OCI-LY3 (cell line): ENCODE results near the gene POLR2H.

Experiments
- H2AFZ ChIP-seq: fragments of 200-600, 300-600 bp; shearing (Covaris generic); 2 replicates; pipeline ENCODE4 v1.6.0; 2014; ENCODE audit warnings: antibody characterized with exemption, low read depth, low read length
- H3K27ac ChIP-seq: fragments of 200-600, 300-600 bp; sonication (generic); 2 replicates; pipeline ENCODE4 v1.5.1; 2014; ENCODE audit warnings: mild to moderate bottlenecking, low read length, moderate library complexity, mixed read lengths
- H3K27me3 ChIP-seq: fragments of 200-600, 300-600 bp; sonication (generic); 2 replicates; pipeline ENCODE4 v1.6.1; 2014; ENCODE audit warnings: low read depth, low read length, mixed read lengths
- H3K36me3 ChIP-seq: fragments of 200-600, 300-600 bp; sonication (generic); replicated peaks from 2 replicates; pipeline ENCODE3; 2014; ENCODE audit warnings: low read depth, low read length, mixed read lengths
- H3K4me1 ChIP-seq: fragments of 300-600, 200-600 bp; sonication (generic); 2 replicates; pipeline ENCODE4 v1.6.1; 2014; ENCODE audit warnings: low read length, mixed read lengths
- H3K4me2 ChIP-seq: fragments of 200-600, 300-600 bp; sonication (generic); 2 replicates; pipeline ENCODE4 v1.6.1; 2014; ENCODE audit warnings: low read length, mixed read lengths
- H3K4me3 ChIP-seq: fragments of 300-600, 200-600 bp; sonication (generic); 2 replicates; pipeline ENCODE4 v1.5.1; 2014; ENCODE audit warnings: antibody characterized with exemption, mild to moderate bottlenecking, low read length, moderate library complexity
- H3K79me2 ChIP-seq: fragments of 300-600, 200-600 bp; shearing (Covaris generic); 2 replicates; pipeline ENCODE4 v1.6.1; 2014; ENCODE audit warnings: mild to moderate bottlenecking, low read length, mixed read lengths
- H3K9ac ChIP-seq: fragments of 300-600, 200-600 bp; shearing (Covaris generic); 2 replicates; pipeline ENCODE4 v1.6.0; 2014; ENCODE audit warnings: mild to moderate bottlenecking, low read length, moderate library complexity
- H3K9me3 ChIP-seq: fragments of 200-600, 300-600 bp; shearing (Covaris generic); 2 replicates; pipeline ENCODE4 v1.6.1; 2014; ENCODE audit warnings: low read length, mixed read lengths; ENCODE audit not compliant: insufficient read depth
- H4K20me1 ChIP-seq: fragments of 200-600, 300-600 bp; sonication (generic); 2 replicates; pipeline ENCODE4 v1.6.1; 2016; ENCODE audit warnings: low read length, mixed read lengths; ENCODE audit not compliant: insufficient read depth
- EZH2phosphoT487 ChIP-seq: fragments of 200-600 bp; shearing (Covaris generic); IDR thresholded peaks from 2 replicates; pipeline ENCODE4 v1.6.1; 2018; ENCODE audit warnings: antibody characterized with exemption, mixed run types, low read depth
- TF ChIP-seq, protein P1 (sequence below): fragments of 200-600, 300-600 bp; sonication (generic); IDR thresholded peaks from 2 replicates; pipeline ENCODE4 v1.5.1; 2014; ENCODE audit warnings: antibody characterized with exemption, low read length, low read depth

The POLR2H gene

DNA sequence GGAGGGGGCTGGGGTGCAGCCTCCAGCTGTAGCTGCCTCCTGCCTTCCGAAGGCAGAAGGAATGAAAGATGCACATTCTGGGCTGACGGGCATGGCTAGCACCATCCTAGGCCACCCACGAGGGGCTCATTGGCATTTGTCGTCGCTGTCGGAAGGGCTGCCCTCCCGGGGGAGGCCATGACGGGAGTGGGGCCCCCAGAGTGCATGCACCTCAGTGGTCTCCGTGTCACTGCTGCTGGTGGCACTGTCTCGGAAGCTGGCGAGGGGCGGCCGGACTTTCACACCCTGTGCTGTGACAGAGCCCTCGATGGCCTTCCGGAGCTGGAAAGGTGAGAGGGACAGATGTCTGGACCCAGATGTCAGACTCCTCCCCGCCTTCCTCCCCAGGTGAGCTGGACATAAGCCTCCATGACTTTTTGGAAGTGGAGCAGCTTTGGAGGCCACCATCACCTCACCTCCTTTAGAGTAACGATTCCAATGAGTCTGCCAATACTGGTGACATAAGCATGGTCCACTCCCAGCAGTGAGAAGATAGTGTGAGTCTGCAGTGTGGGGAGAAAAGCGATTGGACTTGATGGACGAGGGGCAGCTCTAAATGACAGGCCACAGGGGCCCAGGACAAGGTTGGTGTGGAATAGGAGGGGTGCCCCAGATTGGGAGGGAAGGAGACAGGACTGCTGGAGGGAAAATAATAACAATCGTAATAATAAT lies 14.9 kb upstream of the POLR2H start:
- no peak overlapping the region for H3K9ac ChIP-seq
- H3K9me3 ChIP-seq: no peaks in the 10 kb centered on the region
- H3K27me3 ChIP-seq: no peaks in the 10 kb centered on the region
- H4K20me1 ChIP-seq: no peaks in the 10 kb centered on the region
- H3K4me3 ChIP-seq: no peak overlapping the region
- H3K79me2 ChIP-seq: no peaks in the 10 kb centered on the region
- TF ChIP-seq, protein P1, sequence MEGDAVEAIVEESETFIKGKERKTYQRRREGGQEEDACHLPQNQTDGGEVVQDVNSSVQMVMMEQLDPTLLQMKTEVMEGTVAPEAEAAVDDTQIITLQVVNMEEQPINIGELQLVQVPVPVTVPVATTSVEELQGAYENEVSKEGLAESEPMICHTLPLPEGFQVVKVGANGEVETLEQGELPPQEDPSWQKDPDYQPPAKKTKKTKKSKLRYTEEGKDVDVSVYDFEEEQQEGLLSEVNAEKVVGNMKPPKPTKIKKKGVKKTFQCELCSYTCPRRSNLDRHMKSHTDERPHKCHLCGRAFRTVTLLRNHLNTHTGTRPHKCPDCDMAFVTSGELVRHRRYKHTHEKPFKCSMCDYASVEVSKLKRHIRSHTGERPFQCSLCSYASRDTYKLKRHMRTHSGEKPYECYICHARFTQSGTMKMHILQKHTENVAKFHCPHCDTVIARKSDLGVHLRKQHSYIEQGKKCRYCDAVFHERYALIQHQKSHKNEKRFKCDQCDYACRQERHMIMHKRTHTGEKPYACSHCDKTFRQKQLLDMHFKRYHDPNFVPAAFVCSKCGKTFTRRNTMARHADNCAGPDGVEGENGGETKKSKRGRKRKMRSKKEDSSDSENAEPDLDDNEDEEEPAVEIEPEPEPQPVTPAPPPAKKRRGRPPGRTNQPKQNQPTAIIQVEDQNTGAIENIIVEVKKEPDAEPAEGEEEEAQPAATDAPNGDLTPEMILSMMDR: no peak
- TF ChIP-seq EZH2phosphoT487: no peak
- no peaks in the 10 kb centered on the region for H3K4me1 ChIP-seq
- H2AFZ ChIP-seq: no peak overlapping the region
- no peaks in the 10 kb centered on the region for H3K36me3 ChIP-seq
- no peak overlapping the region for H3K27ac ChIP-seq
- no peak overlapping the region for H3K4me2 ChIP-seq

DNA sequence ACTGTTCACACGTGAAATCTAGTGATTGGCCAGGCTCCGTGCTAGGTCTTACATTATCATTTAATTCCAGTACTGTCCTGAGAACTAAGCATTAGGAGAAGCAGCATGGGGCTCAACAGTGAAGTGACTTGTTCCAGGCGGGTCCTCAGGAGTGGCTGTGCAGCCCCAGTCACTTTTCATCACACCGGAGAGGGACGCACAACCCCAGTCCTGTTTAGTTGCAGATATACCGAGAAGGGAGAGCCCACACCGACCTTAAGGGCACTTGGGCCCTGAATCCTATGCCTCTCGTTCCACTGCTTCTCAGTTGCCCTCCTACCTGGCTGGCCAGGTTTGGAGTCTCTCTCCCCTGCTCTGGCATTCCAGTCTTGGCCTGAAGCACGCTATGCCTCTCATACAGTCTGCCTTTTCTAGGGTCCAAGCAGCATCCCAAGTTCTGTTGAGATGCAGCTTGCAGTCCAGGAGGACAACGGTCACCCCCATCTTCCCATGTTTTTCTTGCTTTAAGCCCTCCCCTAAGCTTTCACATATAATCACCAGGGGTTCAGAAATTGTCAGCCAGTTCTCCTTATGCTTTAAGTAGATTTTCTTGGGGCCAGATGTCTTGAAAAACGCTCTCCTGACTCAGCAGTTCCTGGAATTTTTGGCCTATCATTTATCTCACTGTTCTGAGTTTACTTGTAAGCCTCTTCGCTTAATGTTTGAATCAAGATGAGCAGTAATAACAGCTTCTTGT lies 14.0 kb upstream of the POLR2H start:
- H2AFZ ChIP-seq: no peak overlapping the region

DNA sequence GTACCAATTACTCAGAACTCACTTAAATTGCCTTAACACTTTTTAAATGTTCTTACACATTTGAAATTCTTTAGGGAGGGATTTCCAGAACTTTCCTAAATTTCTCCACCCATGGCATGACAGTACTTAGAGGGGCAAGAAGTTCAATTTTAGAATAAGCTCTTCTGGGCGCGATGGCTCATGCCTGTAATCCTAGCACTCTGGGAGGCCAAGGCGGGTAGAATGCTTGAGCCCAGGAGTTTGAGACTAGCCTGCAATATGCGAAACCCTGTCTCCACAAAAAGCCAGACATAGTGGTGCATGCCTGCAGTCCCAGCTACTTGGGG lies 13.5 kb upstream of the POLR2H start:
- H3K4me3 ChIP-seq: no peak overlapping the region
- H3K9me3 ChIP-seq: no peaks in the 10 kb centered on the region
- H3K36me3 ChIP-seq: peaks cover 5% of the 10 kb centered on the region
- no peaks in the 10 kb centered on the region for H4K20me1 ChIP-seq
- H3K4me2 ChIP-seq: no peak overlapping the region
- no peak for TF ChIP-seq EZH2phosphoT487
- H2AFZ ChIP-seq: no peak overlapping the region
- H3K9ac ChIP-seq: no peak overlapping the region
- H3K27ac ChIP-seq: no peak overlapping the region
- H3K79me2 ChIP-seq: no peaks in the 10 kb centered on the region
- no peaks in the 10 kb centered on the region for H3K27me3 ChIP-seq
- H3K4me1 ChIP-seq: no peaks in the 10 kb centered on the region

More for the DNA sequence above, 14.0 kb upstream of the POLR2H start:
- no peaks in the 10 kb centered on the region for H3K79me2 ChIP-seq
- H3K9ac ChIP-seq: no peak overlapping the region
- no peak overlapping the region for H3K27ac ChIP-seq
- no peak overlapping the region for H3K4me3 ChIP-seq
- H3K27me3 ChIP-seq: no peaks in the 10 kb centered on the region
- H3K4me2 ChIP-seq: no peak overlapping the region
- no peaks in the 10 kb centered on the region for H3K4me1 ChIP-seq
- no peaks in the 10 kb centered on the region for H4K20me1 ChIP-seq
- peaks cover under 1% of the 10 kb centered on the region for H3K36me3 ChIP-seq
- TF ChIP-seq, protein P1: no peak
- no peak for TF ChIP-seq EZH2phosphoT487
- H3K9me3 ChIP-seq: no peaks in the 10 kb centered on the region

DNA sequence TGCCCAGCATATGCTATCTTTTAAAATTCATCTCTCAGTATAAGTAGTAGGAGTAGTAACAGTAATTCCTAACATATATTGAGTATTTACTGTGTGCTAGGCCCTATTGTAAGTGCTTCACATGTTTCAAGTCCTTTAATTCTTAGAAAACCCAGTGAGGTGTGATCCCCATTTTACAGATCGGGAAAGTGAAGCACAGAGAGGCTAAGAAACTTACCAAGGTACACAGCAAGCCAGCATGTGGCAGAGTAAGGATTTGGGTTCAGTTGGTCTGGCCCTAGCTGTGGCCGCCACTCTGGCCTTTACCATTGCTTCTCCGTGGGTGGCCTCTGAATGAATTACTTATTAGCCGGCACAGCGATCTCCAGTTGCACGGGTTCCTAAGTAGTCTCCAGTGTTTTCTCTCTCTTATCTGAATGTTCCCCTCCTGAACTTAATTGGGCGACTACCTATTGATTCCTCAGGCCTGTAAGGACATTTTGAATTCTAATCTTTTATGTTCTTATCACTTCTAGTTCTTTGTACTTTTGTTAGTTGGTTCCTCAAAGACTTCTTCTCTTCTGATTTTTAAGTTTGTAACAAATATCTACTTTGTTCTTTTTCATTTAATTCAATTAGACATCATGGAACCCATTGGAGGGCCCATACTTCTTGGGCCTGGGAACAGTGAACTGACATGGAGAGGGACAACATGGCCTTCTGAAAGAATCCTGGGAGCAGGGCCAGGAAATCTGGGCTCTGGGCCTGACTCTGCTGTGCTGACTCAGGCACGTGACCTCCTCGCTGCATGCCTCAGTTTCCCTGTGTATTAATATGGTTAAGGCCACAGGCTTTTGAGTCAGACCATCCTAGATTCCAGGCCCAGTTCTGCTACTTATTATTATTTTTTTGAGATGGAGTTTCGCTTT lies 11.7 kb upstream of the POLR2H start:
- Histone ChIP-seq H3K27ac (no peak overlapping the region), H2AFZ (no peak overlapping the region), H3K9me3 (no peaks in the 10 kb centered on the region), H3K4me1 (no peaks in the 10 kb centered on the region), H4K20me1 (no peaks in the 10 kb centered on the region), H3K4me2 (no peak overlapping the region), H3K79me2 (no peaks in the 10 kb centered on the region), H3K36me3 (peaks cover 5% of the 10 kb centered on the region), H3K9ac (no peak overlapping the region), H3K4me3 (no peak overlapping the region), H3K27me3 (no peaks in the 10 kb centered on the region)
- TF ChIP-seq EZH2phosphoT487: no peak
- TF ChIP-seq, protein P1: no peak
